GM19324 (cell line): ENCODE data around the gene ZFP57.
"Not testable (repeated sequence)": the region's sequence is repeated elsewhere in the genome, so short reads cannot be mapped to it uniquely, and the experiment has no call there.

Experiments
- ATAC-seq: cut with Tn5 transposase; IDR thresholded peaks from one replicate; pipeline ENCODE4 v1.9.1; 2021; ENCODE audit warnings: mild to moderate bottlenecking, moderate library complexity; ENCODE audit not compliant: unreplicated experiment, low FRiP score

The ZFP57 gene

GRCh38 chr6:29696147-29697125 is 15.5 kb upstream of the ZFP57 start:
- ATAC-seq = no peak

DNA sequence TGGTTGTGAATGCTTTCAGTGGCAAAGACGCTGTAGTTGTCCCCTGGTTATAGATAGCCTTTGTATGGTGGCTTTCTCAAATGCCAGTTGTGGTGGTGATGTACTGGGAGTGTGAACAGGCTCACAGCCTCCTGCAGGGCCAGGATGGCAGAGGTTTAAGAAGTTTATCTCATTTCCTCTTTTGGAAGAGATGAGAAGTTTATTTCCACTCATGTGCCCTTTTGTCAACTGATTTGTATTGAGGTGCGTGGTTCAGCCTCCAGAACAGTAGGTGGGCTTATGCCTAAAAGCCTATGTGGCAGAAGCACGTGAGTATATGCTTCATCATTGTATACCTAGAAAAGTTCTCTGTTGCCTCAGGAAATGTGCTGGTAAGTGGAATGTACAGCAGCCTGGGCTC is 13.7 kb upstream of the ZFP57 start:
- ATAC-seq = no peak

DNA sequence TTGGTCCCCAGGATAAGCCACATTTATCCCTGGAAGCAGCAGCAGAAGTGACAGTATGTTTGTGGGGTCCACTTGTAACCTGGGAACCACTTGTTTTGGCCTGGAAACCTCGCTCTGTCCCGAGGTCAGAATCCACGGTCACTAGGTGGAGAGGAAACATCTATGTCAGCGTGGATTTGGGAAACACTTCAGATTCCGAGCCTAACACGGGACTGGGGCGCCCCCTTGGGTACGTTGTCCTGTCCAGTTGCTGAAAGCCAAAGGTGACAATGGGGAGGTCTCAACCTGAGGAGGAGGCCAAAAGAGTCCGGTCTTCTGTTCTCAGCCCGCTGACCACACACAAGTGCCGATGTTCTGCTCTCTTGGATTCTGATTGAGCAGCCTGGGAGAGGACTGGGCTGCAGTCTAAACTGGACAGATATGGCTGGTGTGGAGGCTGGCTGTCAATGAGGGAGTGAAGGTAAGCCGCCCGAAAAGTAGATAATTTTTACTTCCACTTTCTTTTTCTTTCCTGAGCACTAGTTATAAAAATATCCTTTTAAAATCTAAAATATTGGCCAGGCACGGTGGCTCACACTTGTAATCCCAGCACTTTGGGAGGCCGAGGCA is 4.9 kb upstream of the ZFP57 start:
- no peak for ATAC-seq

- ATAC-seq = no peak
Observed at GRCh38 chr6:29681811-29682210, 859 bp upstream of the ZFP57 start.

DNA sequence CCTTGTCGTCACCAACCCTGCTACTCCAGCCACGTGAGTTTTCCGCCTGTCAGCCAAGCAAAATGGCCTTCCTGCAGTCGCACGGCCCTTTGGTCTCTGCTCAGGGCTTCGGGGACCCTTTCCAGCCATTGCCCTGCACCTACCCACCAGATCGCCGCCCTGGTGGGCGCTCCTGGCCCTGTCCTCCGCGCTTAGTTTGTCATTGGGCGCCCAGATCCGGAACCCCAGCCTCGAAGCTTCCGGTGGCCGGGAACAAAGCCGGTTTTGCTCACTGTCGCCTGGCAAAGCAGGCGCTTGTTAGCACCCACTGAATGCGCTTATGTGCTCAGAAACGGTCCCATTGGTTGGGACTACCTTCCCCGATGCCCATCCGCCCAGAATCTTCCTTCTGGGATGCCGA is 536 bp downstream of the ZFP57 start:
- no peak for ATAC-seq

- ATAC-seq = no peak
Observed at GRCh38 chr6:29679962-29680361, 990 bp downstream of the ZFP57 start.

- ATAC-seq = no peak
Observed at GRCh38 chr6:29678114-29678513, 2.8 kb downstream of the ZFP57 start.

- ATAC-seq = no peak
Observed at GRCh38 chr6:29676981-29677601, 3.9 kb downstream of the ZFP57 start.

- no peak for ATAC-seq
Observed at GRCh38 chr6:29675561-29675960, 5.4 kb downstream of the ZFP57 start.

- ATAC-seq = no peak
Observed at GRCh38 chr6:29674008-29674407, 6.9 kb downstream of the ZFP57 start.

DNA sequence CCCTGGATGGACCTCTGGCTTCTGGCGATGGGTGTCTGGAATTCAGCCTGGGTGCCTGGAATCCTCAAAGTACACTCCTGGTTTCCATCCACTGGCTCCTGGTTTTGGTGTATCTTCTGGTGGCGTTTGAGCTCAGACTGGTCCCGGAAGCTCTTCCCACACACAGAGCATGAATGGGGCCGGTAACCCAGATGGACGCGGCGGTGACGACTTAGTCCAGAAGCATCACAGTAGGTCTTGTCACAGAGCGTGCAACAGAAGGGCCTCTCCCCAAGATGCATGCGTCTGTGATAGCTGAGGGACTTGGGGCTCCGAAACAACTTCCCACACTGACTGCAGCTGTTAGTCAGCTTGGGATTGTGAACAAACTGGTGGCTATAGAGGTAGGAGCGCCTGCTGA is 7.8 kb downstream of the ZFP57 start:
- ATAC-seq = no peak

GRCh38 chr6:29672116-29672515 is 8.8 kb downstream of the ZFP57 start:
- ATAC-seq = not testable (repeated sequence)

DNA sequence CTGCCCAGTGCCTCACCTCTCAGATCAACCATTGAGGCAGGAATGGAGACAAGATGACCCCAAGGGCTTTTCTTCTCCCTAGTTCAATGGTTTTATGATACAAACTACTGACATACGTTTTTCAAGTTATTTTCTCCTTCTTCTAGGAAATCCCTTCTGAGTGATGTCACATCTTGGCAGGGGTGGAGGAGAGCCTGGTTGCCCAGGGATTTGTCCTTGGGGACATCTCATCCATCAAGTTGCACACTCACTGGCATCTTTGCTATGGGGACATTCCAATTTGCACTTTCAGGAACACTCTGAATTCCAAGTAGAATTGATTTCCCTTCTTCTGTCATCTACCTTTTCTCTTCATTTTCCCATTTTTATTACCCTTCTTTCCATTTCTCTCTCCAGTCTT is 9.9 kb downstream of the ZFP57 start:
- ATAC-seq = no peak

- ATAC-seq = no peak
Observed at GRCh38 chr6:29667158-29667557, 13.8 kb downstream of the ZFP57 start.

GRCh38 chr6:29666826-29667130 is 14.2 kb downstream of the ZFP57 start:
- ATAC-seq = no peak

DNA sequence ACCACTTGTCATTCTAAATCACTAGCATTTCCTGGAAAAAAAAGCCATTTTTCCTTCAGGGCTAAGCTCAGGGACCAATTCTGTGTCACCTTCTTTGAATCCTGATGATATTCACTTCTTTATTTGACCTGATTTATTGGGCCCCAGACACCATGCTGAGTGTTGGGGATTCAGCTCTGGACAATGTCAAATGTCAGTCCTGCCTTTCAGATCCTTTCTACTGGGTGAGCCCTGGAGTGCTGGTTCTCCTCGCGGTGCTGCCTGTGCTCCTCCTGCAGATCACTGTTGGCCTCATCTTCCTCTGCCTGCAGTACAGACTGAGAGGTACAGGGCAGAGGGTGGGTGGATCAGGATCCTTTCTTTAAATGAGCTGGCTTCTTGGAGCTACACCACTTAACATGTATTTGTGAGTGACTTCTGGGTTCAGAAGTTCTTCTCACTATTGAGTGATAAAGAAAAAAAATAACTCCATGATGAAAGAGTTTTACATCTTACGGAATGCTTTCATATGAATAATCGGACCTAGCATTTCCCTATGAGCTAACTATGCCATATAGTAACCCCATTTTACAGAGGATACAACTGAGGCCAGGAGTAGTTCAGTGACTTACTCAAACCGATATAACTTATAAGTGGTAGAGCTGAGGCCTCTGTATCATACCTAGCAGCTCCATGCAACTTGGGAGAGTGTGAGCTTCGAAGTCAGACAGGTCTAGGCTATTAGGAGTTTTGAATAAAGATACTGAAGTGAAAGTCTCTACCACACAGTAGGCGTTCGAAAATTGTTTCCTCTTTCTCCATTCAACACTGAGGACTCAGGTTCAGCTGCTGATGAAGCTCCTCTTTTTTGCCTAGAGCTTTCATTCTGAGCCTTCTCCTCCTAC is 14.8 kb downstream of the ZFP57 start:
- no peak for ATAC-seq

GRCh38 chr6:29663300-29664042 is 17.5 kb downstream of the ZFP57 start:
- no peak for ATAC-seq

GRCh38 chr6:29661502-29662141 is 19.3 kb downstream of the ZFP57 start:
- not testable (repeated sequence) for ATAC-seq

- no peak for ATAC-seq
Observed at GRCh38 chr6:29661071-29661470, 19.9 kb downstream of the ZFP57 start.
